ENCODE measurements around the gene POC1A.

GRCh38 chr3:52182691-52183090 is 28.5 kb upstream of the POC1A start:
- no peak for TF ChIP-seq POLR2A (IDR thresholded peaks at IDR 0.05)
- TF ChIP-seq, protein P1, sequence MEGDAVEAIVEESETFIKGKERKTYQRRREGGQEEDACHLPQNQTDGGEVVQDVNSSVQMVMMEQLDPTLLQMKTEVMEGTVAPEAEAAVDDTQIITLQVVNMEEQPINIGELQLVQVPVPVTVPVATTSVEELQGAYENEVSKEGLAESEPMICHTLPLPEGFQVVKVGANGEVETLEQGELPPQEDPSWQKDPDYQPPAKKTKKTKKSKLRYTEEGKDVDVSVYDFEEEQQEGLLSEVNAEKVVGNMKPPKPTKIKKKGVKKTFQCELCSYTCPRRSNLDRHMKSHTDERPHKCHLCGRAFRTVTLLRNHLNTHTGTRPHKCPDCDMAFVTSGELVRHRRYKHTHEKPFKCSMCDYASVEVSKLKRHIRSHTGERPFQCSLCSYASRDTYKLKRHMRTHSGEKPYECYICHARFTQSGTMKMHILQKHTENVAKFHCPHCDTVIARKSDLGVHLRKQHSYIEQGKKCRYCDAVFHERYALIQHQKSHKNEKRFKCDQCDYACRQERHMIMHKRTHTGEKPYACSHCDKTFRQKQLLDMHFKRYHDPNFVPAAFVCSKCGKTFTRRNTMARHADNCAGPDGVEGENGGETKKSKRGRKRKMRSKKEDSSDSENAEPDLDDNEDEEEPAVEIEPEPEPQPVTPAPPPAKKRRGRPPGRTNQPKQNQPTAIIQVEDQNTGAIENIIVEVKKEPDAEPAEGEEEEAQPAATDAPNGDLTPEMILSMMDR (IDR thresholded peaks at IDR 0.05) = no peak

Data from upper lobe of left lung (tissue), 4 donors.